Smooth muscle cell of the brain vasculature (primary cell): ENCODE results near the gene CFAP46.
"Not testable (repeated sequence)": the region's sequence is repeated elsewhere in the genome, so short reads cannot be mapped to it uniquely, and the experiment has no call there.

Experiments
- DNase-seq: peaks from one replicate; pipeline ENCODE4 v3.0.0-alpha.2; 2012; ENCODE audit warnings: low read depth, low spot score

CFAP46 gene

GRCh38 chr10:132808383-132809231 is 133.8 kb downstream of the CFAP46 start:
- DNase-seq = no peak

- no peak for DNase-seq
Measured at GRCh38 chr10:132807621-132808049, 134.7 kb downstream of the CFAP46 start.

DNA sequence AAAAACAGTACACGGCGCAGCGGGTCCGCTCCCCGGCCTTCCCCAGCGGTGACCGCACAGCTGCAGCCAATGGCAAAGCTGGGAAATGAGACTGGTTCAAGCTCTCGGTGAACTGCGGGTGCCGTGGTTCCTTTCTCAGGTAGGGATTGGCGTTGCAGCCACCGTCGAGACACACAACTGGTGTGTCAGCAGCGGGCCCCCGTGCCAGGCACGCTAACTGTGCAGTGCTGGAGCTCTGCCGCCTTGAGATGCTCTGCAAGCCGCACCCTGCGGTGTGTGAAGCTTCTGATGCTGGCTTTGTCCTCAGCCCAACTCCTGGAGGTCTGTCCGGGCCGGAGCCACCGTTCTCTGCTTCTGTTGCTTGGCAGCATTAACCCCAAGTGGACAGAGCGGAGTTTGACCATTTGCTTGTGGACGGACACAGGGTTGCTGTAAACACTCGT is 135.8 kb downstream of the CFAP46 start:
- DNase-seq = no peak

- no peak for DNase-seq
Measured at GRCh38 chr10:132806110-132806509, 136.3 kb downstream of the CFAP46 start.

DNA sequence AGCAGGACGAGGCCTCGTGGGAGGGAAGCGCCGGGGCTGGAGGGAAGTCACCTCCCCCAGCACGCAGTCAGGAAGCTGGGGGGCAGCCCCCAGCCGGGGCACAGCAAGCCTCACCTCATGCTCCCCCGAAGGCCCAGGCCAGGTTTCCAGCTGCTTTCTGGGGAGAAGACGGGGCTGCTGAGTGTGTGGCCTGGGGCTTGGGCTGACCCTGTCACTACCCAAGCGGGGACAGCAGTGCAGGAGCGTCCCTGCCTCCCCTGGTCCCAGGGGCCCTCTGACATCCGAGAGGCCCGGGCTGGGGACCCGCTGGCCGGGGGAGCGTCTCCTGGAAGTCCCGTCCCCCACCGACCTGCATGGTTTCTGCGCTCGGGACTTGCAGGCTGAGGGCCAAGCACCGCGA is 136.8 kb downstream of the CFAP46 start:
- DNase-seq = no peak

GRCh38 chr10:132804785-132805426 is 137.5 kb downstream of the CFAP46 start:
- no peak for DNase-seq

DNA sequence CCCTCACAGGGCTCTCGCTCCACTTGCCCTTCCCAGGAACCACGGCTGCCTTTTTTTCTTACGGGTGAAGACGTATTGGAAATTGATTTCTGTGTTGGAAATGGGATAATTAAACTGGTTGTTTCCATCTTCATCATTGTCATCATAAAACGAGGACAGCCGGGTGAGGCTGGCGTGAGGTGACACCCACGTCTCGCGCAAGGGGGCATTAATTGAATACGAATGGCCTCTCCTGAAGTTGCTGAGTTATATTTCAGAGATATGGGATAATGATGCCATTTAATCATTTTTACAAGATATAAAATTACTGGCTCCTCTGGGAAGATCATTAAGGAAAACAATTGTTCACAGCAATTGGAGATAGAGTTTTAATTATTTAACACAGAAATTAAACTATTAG is 138.1 kb downstream of the CFAP46 start:
- no peak for DNase-seq

DNA sequence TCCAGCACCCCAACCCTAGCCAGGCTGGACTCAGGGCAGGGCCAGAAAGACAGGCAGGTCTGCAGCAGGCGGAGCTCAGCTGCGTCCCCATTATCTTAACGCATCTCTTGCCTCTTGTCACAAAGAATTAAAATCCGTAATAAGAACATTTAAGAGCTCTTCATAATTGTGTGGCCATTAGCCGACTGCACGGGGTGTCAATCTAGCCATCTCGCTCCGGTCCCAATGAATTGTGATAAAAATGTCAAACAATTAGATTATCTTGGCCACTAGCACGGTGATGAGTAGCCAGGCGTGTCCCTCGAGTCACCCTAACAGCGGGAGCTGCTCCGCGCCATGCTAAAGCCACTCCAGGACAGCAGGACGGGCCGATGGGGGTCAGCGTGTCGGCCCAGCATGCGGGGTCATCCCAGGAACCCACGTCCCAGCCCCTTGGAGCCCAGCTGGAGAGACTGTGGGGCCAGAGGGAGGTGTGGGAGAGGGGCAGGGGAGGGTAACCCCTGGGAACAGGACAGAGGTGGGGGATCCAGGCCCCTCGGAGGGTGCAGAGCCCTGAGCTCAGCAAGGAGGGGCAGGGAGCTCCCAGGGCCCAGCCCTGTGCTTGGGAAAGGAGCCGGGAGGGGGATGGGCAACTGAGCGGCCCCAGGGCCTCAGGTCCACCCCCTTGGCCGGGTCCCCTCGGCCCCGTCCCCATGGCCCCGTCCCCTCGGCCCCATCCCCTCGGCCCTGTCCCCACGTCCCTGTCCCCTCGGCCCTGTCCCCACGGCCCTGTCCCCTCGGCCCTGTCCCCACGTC is 138.8 kb downstream of the CFAP46 start:
- no peak for DNase-seq

- no peak for DNase-seq
Measured at GRCh38 chr10:132802694-132803320, 139.6 kb downstream of the CFAP46 start.

GRCh38 chr10:132802048-132802447 is 140.3 kb downstream of the CFAP46 start:
- no peak for DNase-seq

GRCh38 chr10:132799865-132800264 is 142.5 kb downstream of the CFAP46 start:
- DNase-seq = no peak

GRCh38 chr10:132798876-132799275 is 143.5 kb downstream of the CFAP46 start:
- no peak for DNase-seq

DNA sequence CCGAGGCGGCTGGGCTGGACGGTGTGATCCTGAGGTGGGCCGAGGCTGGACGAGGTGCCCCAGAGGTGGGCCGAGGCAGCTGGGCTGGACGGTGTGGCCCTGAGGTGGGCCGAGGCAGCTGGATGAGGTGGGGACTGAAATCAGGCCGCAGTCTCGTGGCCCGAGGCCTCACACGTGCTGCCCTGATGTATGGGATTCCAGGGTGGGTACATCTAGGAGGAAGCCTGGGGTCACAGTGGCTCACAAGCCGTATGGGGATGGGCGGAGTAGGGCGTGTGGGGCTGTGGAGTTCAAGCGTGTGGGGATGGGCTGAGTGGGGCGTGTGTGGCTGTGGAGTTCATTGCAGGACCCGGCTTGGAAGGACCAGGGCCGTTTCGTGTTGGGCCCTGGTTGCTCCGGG is 144.0 kb downstream of the CFAP46 start:
- DNase-seq = no peak

- DNase-seq = not testable (repeated sequence)
Measured at GRCh38 chr10:132797986-132798385, 144.4 kb downstream of the CFAP46 start.

DNA sequence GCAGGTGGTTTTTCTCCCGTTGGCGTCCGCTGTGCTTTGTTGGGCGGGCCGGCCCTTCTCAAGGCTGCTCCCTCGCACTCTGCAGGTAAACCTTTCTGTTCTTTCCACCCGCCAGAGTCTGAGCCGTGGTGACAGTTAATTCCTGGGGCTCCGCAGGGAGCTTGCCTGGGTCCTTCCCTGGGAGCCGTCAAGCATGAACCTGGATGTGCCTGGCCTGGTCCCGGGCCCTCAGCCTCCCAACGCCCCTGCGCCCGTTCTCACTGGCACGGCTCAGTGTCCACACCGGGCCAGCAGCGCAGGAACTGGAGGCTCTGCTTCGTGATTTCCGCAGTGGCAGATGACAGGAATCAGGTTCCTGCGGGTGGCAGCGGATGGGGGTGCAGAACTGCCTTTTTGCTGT is 145.5 kb downstream of the CFAP46 start:
- DNase-seq = no peak

GRCh38 chr10:132793871-132794849 is 148.2 kb downstream of the CFAP46 start:
- DNase-seq = no peak

- no peak for DNase-seq
Measured at GRCh38 chr10:132793213-132793612, 149.2 kb downstream of the CFAP46 start.

DNA sequence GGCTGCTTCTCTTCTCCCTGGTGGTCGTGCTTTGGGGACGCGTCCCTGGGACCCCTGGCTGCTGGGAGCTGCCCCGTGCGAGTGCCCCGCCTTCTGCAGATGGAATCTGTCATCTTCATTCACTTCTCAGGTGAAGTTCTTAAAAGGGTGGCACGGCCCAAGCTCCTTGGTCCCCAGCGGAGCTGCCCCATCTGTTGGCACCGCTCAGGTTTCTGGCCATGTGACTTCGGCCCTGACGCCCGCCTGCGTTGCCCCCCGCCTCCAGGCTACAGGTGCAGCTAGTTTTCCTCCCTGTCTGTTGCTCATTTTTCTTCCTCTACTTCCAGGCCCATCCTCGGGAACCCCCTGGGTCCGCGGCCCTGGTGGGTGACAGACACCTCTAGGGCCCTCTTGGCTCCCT is 149.6 kb downstream of the CFAP46 start:
- DNase-seq = no peak

DNA sequence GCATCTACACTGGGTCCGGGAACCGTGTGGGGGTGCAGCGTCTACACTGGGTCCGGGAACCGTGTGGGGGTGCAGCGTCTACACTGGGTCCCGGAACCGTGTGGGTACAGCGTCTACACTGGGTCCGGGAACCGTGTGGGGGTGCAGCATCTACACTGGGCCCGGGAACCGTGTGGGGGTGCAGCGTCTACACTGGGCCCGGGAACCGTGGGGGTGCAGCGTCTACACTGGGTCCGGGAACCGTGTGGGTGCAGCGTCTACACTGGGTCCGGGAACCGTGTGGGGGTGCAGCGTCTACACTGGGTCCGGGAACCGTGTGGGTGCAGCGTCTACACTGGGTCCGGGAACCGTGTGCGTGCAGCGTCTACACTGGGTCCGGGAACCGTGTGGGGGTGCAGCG is 150.3 kb downstream of the CFAP46 start:
- not testable (repeated sequence) for DNase-seq
